ENCODE results near the gene ATRAID. TPM values are rescaled to one million over a fixed set of nuclear protein-coding genes. Genes with fewer than 3 reads are reported as not detected.

The ATRAID gene
- total and polyA plus RNA-seq, 2 donors (not counting 3 experiments of a cell fraction or from before 2014, with no cell fraction given) = 84.3 to 283 TPM

DNA sequence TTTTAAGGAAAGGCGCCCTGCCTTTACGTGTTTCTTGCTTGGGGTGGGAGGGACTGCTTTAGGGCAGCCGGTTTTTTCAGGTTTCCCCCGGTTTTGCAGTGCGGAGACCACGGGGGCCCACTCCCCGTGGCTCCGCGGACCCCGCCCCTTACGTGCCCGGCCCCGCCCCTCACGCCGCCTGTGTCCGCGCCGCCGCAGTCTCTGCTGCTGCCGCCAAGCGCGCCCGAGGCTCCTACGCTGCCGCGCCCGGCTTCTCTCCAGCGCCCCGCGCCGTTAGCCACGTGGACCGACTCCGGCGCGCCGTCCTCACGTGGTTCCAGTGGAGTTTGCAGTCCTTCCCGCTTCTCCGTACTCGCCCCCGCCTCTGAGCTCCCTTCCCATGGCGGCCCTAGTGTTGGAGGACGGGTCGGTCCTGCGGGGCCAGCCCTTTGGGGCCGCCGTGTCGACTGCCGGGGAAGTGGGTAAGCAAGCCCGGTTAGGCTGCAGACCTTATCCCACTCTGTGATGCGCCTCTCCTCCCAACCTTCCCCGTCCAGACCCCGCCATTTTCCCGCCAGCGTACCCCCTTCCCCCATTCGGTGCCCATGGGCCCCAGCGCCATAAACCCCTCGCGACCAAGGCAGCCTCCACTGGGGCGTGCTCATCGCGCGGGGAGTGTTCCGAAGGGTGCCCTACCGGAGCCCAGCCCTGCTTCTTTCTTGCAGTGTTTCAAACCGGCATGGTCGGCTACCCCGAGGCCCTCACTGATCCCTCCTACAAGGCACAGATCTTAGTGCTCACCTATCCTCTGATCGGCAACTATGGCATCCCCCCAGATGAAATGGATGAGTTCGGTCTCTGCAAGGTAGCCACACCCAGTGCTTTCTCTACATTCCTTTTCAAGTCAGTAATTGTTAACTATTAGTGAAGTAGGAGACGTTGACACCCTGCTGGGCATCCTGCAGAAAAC, 5.6 kb downstream of the ATRAID start, which contains the start of gene CAD:
Gene CAD, plus strand, starts transcription at position 197 of the 949 bp plus-strand sequence. Its CDS starts 183 bp downstream, at position 380.
- H3K4me1 ChIP-seq (ENCODE audit: control insufficient read depth, extremely low read depth, insufficient read depth, low read length) = peaks cover 25% of the 10 kb centered on the region
- peak within 1 kb of the TSS; percentile 94 for H3K4me2 ChIP-seq (ENCODE audit: insufficient read depth, low read length)
- FAIRE-seq (peak; percentile 70), DNase-seq (ENCODE audit: low read depth, low spot score) (peak; percentile 93)
- H3K9me3 ChIP-seq (replicated peaks; ENCODE audit: control insufficient read depth, insufficient read depth, low read length) = no peaks in the 10 kb centered on the region
- POLR2A ChIA-PET = no interaction called here
- no peaks in the 10 kb centered on the region for H3K9me1 ChIP-seq (replicated peaks; ENCODE audit: control insufficient read depth, extremely low read depth, insufficient read depth, low read length)
- peak within 1 kb of the TSS; percentile 69 to 86 (median 75) for H3K4me3 ChIP-seq (replicated peaks in 1 of 3; ENCODE audit: insufficient read depth in 1 of 3, low read depth in 1 of 3, low read length in 3 of 3)
- H2AFZ ChIP-seq (ENCODE audit: low read depth, low read length) = peak within 1 kb of the TSS; percentile 76
- peak within 1 kb of the TSS; percentile 86 for H3K9ac ChIP-seq (replicated peaks; ENCODE audit: extremely low read depth, insufficient read depth, low read length)
- TF ChIP-seq POLR2AphosphoS5 (IDR thresholded peaks at IDR 0.05; ENCODE audit: insufficient read depth, low read depth, low read length) (peak; percentile 95), FOS (IDR thresholded peaks at IDR 0.05; ENCODE audit: borderline replicate concordance, insufficient read depth, low read length) (no peak), JUN (IDR thresholded peaks at IDR 0.05; ENCODE audit: borderline replicate concordance, insufficient read depth, insufficient read length, low read depth) (no peak), EZH2 (IDR thresholded peaks at IDR 0.05; ENCODE audit: borderline replicate concordance, low read depth, low read length, severe bottlenecking) (no peak), POLR2A (IDR thresholded peaks at IDR 0.05; ENCODE audit: low read depth, low read length) (peak; percentile 85), GATA2 (IDR thresholded peaks at IDR 0.05; ENCODE audit: insufficient read depth, insufficient read length, low read depth, low read length) (no peak), MYC (IDR thresholded peaks at IDR 0.05; ENCODE audit: low read depth, low read length) (peak; percentile 96)
- TF ChIP-seq, protein P1, sequence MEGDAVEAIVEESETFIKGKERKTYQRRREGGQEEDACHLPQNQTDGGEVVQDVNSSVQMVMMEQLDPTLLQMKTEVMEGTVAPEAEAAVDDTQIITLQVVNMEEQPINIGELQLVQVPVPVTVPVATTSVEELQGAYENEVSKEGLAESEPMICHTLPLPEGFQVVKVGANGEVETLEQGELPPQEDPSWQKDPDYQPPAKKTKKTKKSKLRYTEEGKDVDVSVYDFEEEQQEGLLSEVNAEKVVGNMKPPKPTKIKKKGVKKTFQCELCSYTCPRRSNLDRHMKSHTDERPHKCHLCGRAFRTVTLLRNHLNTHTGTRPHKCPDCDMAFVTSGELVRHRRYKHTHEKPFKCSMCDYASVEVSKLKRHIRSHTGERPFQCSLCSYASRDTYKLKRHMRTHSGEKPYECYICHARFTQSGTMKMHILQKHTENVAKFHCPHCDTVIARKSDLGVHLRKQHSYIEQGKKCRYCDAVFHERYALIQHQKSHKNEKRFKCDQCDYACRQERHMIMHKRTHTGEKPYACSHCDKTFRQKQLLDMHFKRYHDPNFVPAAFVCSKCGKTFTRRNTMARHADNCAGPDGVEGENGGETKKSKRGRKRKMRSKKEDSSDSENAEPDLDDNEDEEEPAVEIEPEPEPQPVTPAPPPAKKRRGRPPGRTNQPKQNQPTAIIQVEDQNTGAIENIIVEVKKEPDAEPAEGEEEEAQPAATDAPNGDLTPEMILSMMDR (IDR thresholded peaks at IDR 0.05; ENCODE audit: extremely low read depth in 1 of 2, insufficient read depth in 1 of 2, low read depth in 1 of 2, low read length in 2 of 2) = peak in 1 of 2 donors; percentile 32
- TF ChIP-seq, protein P2, sequence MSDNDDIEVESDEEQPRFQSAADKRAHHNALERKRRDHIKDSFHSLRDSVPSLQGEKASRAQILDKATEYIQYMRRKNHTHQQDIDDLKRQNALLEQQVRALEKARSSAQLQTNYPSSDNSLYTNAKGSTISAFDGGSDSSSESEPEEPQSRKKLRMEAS (IDR thresholded peaks at IDR 0.05; ENCODE audit: insufficient read depth, insufficient read length) = peak; percentile 96
- intact Hi-C loops (cut with micrococcal nuclease) (loop anchor here (2.0 kb wide), 1 partner anchor 139 kb away; the partner anchor contains the start of gene GTF3C2), dilution Hi-C loops (cut with MboI; ENCODE audit: extremely low pct_ligation_motif_present, low sequenced_read_pairs) (no loop called here)
- no peaks in the 10 kb centered on the region for H4K20me1 ChIP-seq (replicated peaks; ENCODE audit: control insufficient read depth, extremely low read depth, insufficient read depth, low read length)
- peak within 1 kb of the TSS; percentile 54 for H3K27ac ChIP-seq (ENCODE audit: insufficient read depth, low read depth, low read length)
- CTCF ChIA-PET = interaction anchor here (1.0 to 1.5 kb wide), 3 partner anchors 88 to 152 kb away, joined by 3 read pairs; no protein-coding TSS in a partner anchor
- TSS peak; percentile 22 for BruUV-seq (replicated peaks)
- peaks cover 4 to 7% of the 10 kb centered on the region in 2 experiments for H3K36me3 ChIP-seq (ENCODE audit: control insufficient read depth in 2 of 2, extremely low read depth in 1 of 2, insufficient read depth in 2 of 2, low read length in 2 of 2)
- H3K79me2 ChIP-seq (ENCODE audit: control insufficient read depth, insufficient read depth, low read length) = peaks cover 25% of the 10 kb centered on the region
- H3K27me3 ChIP-seq (ENCODE audit: control insufficient read depth in 2 of 2, insufficient read depth in 2 of 2, low read length in 2 of 2) = no peaks in the 10 kb centered on the region

Data from endothelial cell of umbilical vein (primary cell).